GM12874 (cell line): ENCODE data around the gene TAF9B.
A peak's percentile ranks its signal among the peaks of the same experiment; 100 is the strongest.

Experiments used
- TF ChIP-seq, protein P1 (sequence below): IDR thresholded peaks from 2 replicates; pipeline ENCODE4 v1.5.1; 2011; ENCODE audit warnings: low read depth, mild to moderate bottlenecking, control low read depth, low read length, moderate library complexity; ENCODE audit not compliant: insufficient read depth

TAF9B gene

DNA sequence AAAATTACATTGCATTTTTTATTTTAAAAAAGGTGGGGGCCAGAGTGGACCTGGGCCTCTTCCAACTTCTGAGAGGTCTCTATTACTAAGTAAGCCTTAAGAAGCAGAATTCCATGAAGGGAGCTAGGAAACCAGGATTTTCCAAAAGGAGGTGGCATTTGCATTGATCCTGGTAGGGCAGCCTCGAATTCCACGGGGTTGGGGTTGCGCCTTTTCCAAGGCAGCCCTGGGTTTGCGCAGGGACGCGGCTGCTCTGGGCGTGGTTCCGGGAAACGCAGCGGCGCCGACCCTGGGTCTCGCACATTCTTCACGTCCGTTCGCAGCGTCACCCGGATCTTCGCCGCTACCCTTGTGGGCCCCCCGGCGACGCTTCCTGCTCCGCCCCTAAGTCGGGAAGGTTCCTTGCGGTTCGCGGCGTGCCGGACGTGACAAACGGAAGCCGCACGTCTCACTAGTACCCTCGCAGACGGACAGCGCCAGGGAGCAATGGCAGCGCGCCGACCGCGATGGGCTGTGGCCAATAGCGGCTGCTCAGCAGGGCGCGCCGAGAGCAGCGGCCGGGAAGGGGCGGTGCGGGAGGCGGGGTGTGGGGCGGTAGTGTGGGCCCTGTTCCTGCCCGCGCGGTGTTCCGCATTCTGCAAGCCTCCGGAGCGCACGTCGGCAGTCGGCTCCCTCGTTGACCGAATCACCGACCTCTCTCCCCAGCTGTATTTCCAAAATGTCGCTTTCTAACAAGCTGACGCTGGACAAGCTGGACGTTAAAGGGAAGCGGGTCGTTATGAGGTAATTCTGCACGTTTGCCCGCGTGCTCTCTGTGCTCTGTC lies 35.6 kb downstream of the TAF9B start, which contains the start of gene PGK1:
PGK1 (plus strand) TSS at position 626 of the 824 bp plus-strand sequence; CDS start at position 719, 93 bp downstream.
- TF ChIP-seq, protein P1, sequence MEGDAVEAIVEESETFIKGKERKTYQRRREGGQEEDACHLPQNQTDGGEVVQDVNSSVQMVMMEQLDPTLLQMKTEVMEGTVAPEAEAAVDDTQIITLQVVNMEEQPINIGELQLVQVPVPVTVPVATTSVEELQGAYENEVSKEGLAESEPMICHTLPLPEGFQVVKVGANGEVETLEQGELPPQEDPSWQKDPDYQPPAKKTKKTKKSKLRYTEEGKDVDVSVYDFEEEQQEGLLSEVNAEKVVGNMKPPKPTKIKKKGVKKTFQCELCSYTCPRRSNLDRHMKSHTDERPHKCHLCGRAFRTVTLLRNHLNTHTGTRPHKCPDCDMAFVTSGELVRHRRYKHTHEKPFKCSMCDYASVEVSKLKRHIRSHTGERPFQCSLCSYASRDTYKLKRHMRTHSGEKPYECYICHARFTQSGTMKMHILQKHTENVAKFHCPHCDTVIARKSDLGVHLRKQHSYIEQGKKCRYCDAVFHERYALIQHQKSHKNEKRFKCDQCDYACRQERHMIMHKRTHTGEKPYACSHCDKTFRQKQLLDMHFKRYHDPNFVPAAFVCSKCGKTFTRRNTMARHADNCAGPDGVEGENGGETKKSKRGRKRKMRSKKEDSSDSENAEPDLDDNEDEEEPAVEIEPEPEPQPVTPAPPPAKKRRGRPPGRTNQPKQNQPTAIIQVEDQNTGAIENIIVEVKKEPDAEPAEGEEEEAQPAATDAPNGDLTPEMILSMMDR, result no peak

DNA sequence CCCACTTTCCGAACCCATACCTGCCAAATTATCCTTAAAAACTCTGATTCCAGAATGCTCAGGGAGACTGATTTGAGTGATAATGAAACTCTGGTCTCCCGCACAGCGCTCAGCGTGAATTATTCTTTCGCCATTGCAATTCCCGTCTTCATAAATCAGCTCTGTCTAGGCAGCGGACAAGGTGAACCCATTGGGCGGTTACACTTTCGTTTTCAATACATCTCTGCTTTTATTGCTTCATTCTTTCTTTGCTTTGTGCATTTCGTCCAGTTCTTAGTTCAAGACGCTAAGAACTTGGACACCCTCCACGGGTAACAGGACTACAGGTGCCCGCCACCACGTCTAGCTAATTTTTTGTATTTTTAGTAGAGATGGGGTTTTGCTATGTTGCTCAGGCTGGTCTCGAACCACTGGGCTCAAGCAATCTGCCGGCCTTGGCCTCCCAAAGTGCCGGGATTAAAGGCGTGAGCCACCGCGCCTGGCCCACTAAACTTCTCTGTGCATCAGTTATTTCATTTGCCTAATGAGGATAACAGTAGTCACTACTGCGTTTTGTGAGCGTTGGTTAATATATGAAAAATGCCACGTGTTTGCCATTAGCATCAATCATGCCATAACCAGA lies 36.3 kb downstream of the TAF9B start:
- TF ChIP-seq, protein P1, result no peak

DNA sequence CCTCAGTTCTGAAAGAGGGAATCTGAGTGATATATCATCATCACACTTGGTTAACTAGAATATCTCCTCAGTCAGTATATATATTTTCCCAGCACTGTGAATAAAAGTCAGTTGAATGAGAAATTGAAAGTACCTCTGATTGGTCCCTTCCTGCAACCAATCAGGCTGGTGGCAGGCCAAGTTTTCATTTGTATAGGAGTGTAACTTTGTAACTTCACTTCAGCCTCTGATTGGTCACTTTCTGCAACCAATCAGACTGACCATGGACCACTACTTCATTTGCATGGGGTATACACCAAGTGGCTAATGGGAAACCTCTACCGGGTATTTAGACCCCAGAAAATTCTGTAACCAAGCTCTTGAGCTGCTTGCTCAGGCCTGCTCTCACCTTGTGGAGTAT lies 37.4 kb downstream of the TAF9B start:
- TF ChIP-seq, protein P1, result no peak

DNA sequence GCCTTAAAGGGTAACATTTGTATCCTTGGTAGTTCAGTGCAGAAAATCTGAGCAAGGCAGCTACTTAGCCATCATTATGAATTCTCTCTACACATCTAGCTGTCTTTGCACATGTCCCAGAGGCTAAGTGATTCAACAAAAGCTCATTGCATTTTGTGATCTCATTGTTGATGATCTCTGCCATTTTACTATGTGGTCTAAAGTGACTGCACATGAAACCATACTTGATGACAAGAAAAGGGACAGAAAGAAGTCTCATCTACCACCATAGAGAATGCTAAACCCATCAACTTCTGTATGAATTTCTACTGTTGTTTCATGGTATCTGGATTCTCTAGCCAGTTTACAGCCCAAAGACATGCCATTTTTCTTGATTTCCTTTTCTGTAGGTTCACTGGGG lies 41.3 kb downstream of the TAF9B start:
- TF ChIP-seq, protein P1, result no peak

DNA sequence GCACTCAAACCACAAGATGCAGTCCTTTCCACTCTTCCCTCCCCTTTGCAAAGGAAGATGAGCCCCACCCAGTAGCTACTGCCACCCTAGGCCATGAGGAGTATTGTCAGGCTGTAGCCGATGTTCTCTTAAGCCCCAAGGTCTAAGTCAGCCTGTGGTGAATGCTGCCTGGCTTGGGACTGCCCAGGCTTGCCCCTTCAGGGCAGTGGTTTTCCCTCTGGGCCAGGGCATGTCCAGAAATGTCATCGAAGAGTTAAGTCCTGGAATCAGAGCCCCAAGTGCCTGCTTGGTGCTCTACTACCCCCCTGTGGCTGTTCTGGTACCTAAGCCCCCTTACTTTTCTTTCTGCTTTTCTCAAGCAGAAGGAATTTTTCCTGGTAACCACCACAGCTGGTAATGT lies 47.2 kb downstream of the TAF9B start:
- TF ChIP-seq, protein P1, result peak; percentile 49; the same call in 1 of the 2 replicates
